HG03432 (cell line): Measurements from ENCODE around the gene SCARB2.

Experiments
- ATAC-seq: cut with Tn5 transposase; IDR thresholded peaks from one replicate; pipeline ENCODE4 v1.9.1; 2021; ENCODE audit warnings: mild to moderate bottlenecking, moderate library complexity; ENCODE audit not compliant: unreplicated experiment

SCARB2 gene

GRCh38 chr4:76200771-76201231 is 12.8 kb downstream of the SCARB2 start:
- no peak for ATAC-seq

- ATAC-seq: peak; percentile 88
These were observed 13.9 kb downstream of the SCARB2 start for GRCh38 chr4:76199664-76200211.

DNA sequence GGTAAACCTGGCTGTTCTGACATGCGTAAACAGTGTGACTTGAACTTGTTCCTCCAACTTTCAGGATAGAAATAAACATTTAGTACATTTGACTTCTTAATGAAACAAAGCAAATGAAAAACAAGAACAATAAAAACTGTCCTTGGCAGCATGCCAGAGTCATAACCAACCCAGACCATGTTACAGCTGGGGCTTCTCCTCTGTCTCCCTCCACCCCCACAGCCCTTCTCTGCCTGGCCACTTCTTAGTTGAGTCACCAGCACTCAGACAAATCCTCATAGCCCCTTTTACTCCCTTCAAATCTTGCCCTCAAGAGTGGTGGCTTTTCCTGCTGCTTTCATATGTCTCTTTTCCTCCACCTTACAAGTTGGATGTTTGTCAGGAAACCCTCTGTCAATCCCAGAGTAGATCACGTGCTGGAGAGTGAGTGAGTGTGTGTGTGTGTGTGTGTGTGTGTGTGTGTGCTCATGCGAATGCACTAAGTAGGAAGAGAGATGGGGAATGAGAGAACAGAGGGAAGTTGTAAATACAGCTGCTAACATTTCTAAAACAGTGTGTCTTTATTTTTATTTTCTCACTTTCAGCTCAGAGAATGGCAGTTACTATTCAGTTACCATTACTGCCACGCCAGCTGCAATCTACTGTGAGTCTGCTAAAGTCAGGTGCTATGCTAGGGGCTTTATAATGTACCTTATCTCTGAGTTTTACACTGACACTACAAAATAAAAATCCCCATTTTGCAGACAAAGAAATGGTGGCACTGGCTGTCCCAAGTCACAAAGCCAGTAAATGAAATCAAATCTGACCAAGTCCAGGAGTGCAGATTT is 15.0 kb downstream of the SCARB2 start:
- peak; percentile 53 for ATAC-seq

DNA sequence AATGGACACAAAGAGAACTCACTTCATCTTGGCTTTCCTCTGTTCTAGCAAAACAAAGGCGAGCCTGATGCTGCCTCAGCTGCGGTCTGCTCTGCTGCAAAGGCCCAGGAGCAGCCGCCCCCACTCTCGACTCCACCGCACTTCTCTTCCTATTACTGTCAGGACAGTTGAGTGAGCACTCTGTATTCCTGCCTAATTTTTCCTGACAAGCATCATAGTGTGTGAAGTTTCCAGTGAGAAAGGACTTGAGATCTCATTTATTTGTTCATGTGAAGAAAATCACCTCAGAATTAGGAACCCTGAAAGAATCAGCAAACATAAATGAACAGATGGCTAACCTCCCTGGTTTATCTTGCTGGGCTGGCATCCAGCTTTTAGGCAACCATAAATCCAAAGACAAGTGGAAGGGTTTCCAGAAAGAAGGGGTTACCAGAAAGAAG is 15.6 kb downstream of the SCARB2 start:
- ATAC-seq: peak; percentile 15

GRCh38 chr4:76197031-76197743 is 16.4 kb downstream of the SCARB2 start:
- no peak for ATAC-seq

GRCh38 chr4:76196376-76196775 is 17.2 kb downstream of the SCARB2 start:
- no peak for ATAC-seq

DNA sequence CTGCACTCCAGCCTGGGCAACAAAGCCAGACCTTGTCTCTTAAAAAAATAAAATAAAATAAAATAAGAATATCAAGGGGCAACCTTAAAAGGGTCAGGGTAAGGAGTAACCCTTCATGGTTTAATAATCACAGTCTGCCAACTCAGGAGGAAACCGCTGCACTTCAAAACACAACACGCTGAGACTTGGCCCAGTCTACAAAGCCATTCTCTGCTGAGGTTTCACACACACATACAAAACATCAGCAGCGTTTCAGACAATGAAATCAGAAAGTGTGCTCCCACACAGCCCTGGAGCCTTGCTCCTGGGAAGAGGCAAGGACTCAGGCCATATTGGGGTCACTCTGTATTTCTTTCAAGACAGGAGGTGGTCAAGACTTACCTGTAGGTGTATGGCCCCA is 18.3 kb downstream of the SCARB2 start:
- no peak for ATAC-seq

GRCh38 chr4:76194325-76194724 is 19.3 kb downstream of the SCARB2 start:
- ATAC-seq: no peak

DNA sequence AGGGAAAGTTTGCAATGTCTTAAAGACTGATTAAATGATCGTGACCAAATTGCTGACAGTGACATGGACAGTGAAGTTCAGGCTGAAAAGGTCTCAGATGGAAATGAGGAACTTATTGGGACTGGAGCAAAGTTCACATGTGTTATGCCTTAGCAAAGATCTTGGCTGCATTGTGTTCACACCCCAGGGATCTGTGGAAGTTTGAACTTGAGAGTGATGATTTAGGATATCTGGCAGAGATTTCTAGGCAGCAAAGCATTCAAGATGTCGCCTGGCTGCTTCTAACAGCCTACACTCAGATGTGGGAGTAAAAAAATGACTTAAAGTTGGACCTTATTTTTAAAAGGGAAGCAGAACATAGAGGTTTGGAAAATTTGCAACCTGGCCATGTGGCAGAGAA is 21.4 kb downstream of the SCARB2 start:
- ATAC-seq: no peak

GRCh38 chr4:76188557-76188956 is 25.1 kb downstream of the SCARB2 start:
- ATAC-seq: no peak

GRCh38 chr4:76188149-76188548 is 25.5 kb downstream of the SCARB2 start:
- no peak for ATAC-seq

- no peak for ATAC-seq
These were observed 26.5 kb downstream of the SCARB2 start for GRCh38 chr4:76187152-76187551.

DNA sequence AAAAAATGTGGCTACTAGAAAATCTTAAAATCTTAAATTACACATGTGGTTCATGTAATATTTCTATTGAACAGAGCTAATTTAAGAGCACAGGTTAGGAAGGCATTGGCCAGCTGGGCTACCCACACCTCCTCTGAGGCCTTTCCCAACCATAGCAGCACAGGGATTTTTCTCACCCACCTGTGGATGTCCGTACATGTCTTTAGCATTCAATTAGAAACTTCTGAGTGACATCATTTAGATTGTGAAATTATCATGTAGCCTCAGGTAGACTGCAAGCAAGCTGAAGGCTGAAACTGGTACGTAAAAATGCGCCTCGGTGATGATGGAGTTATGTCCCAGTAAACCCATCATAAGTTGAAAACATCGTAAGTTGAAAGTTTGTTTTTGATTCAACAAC is 31.2 kb downstream of the SCARB2 start:
- no peak for ATAC-seq

GRCh38 chr4:76179398-76180318 is 34.0 kb downstream of the SCARB2 start:
- ATAC-seq: peak; percentile 93

DNA sequence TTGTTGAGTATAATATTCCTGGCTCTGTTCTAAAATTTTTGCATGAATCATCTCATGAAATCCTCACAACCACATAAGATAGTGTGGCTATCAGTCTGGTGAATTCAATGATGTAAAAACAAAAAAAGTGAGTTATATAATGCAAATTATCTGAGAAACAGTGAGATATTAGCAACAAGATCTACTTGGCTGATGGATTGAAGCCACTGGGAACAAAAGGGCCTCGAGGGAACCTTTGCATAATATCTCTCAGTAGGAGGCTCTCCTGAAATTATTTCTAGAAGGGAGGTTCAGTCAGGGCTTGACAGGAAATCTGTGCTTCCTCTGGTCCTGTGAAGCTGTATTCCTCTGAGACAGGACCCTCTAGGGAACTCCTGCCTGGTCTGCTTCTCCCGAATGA is 35.3 kb downstream of the SCARB2 start:
- no peak for ATAC-seq

DNA sequence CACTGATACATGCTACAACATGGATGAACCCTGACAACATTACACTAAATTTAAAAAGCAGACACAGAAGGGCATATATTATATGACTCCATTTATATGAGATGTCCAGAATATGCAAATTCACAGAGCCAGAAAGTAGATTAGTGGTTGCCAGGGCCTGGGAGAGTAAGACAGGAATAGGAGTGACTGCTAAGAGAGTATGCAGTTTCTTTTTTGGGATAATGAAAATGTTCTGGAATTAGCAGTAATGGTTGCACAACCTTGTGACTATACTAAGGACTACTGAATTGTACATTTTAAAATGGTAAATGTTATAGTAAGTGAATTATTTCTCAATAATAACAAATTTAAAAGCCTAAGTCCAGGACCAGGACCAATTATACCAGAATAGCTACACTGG is 35.9 kb downstream of the SCARB2 start:
- ATAC-seq: no peak

GRCh38 chr4:76175336-76175735 is 38.3 kb downstream of the SCARB2 start:
- ATAC-seq: no peak

GRCh38 chr4:76174216-76174615 is 39.4 kb downstream of the SCARB2 start:
- ATAC-seq: no peak

DNA sequence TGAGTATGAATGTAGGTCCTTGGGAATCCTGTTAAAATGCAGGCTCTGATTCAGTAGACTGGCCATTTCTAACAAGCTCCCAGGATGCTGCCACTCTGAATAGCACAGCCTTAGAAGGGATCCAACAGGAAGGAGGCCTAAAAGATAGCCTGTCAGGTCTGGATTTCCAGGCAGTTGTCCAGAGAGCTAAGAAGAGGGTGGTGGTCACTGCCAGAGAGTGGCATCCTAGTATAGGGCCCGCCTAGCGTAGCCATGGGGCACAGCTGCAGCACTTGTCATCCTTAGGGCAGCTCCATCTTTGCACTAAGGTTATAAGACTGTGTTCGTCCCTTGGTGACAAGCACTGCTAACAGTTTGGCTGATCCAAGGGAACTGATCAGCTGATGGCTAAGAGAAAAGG is 44.9 kb downstream of the SCARB2 start:
- no peak for ATAC-seq

DNA sequence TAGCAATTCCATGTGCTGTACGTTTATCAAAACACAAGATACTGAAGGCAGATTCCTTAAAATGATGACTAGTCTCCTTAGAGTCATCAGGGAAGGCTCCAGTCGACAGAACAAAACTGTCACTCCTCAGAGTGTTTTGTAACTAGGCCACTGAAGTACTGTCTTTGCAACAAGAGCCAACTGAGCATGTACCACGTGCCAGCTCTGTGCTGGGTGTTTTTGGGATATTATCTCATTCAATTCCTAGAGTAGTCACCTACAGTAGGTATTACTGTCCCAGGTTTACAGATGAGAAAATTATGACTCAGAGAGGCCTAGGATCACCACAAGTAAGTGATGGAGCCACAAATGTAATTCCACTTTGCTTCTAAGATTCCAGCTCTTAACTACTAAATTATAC is 47.1 kb downstream of the SCARB2 start:
- no peak for ATAC-seq

- no peak for ATAC-seq
These were observed 53.3 kb downstream of the SCARB2 start for GRCh38 chr4:76160355-76160754.
